Peyer's patch (tissue), 4 donors: ENCODE results near the gene AQP12B.

Experiments
- POLR2A ChIP-seq, 2 donors: fragments of 450-650 bp; IDR thresholded peaks; one replicate each; pipeline ENCODE4 v1.5.1; 2017; ENCODE audit warnings: antibody characterized with exemption in 2 of 2, mild to moderate bottlenecking in 2 of 2, moderate library complexity in 2 of 2
- TF ChIP-seq, protein P1 (sequence below), 6 experiments: fragments of 450-650 bp in 4 of 6; fragments of 200-600 bp in 2 of 6; sonication (generic) in 1 of 6; IDR thresholded peaks; one replicate each; pipeline ENCODE4 v1.5.1; 2017 to 2019; ENCODE audit warnings: antibody characterized with exemption in 6 of 6, mild to moderate bottlenecking in 3 of 6, moderate library complexity in 1 of 6

- TF ChIP-seq, protein P1, sequence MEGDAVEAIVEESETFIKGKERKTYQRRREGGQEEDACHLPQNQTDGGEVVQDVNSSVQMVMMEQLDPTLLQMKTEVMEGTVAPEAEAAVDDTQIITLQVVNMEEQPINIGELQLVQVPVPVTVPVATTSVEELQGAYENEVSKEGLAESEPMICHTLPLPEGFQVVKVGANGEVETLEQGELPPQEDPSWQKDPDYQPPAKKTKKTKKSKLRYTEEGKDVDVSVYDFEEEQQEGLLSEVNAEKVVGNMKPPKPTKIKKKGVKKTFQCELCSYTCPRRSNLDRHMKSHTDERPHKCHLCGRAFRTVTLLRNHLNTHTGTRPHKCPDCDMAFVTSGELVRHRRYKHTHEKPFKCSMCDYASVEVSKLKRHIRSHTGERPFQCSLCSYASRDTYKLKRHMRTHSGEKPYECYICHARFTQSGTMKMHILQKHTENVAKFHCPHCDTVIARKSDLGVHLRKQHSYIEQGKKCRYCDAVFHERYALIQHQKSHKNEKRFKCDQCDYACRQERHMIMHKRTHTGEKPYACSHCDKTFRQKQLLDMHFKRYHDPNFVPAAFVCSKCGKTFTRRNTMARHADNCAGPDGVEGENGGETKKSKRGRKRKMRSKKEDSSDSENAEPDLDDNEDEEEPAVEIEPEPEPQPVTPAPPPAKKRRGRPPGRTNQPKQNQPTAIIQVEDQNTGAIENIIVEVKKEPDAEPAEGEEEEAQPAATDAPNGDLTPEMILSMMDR (IDR thresholded peaks at IDR 0.05): no peak
- TF ChIP-seq POLR2A (IDR thresholded peaks at IDR 0.05): no peak
Observed at GRCh38 chr2:240725266-240725665, 42.6 kb upstream of the AQP12B start.
